T47D (cell line): ENCODE results near the gene HTR3B.
A peak's percentile ranks its signal among the peaks of the same experiment; 100 is the strongest.
"Not testable (repeated sequence)": the region's sequence is repeated elsewhere in the genome, so short reads cannot be mapped to it uniquely, and the experiment has no call there.

Source experiments
- DNase-seq, 2 experiments: peaks; one replicate each; pipeline versions ENCODE4 v3.0.0 to v3.0.0-alpha.2; 2011 to 2012; ENCODE audit warnings: low read depth in 1 of 2, low spot score in 1 of 2
- JUND ChIP-seq: IDR thresholded peaks from 2 replicates; pipeline ENCODE4 v1.6.1; 2012; ENCODE audit warnings: low read depth
- in situ Hi-C: cut with HindIII; loops from 2 replicates; pipeline ENCODE4 v1.10.0; 2016; ENCODE audit warnings: low sequenced_read_pairs, low pct_unique_long_range_greater_than_20kb

The HTR3B gene

DNA sequence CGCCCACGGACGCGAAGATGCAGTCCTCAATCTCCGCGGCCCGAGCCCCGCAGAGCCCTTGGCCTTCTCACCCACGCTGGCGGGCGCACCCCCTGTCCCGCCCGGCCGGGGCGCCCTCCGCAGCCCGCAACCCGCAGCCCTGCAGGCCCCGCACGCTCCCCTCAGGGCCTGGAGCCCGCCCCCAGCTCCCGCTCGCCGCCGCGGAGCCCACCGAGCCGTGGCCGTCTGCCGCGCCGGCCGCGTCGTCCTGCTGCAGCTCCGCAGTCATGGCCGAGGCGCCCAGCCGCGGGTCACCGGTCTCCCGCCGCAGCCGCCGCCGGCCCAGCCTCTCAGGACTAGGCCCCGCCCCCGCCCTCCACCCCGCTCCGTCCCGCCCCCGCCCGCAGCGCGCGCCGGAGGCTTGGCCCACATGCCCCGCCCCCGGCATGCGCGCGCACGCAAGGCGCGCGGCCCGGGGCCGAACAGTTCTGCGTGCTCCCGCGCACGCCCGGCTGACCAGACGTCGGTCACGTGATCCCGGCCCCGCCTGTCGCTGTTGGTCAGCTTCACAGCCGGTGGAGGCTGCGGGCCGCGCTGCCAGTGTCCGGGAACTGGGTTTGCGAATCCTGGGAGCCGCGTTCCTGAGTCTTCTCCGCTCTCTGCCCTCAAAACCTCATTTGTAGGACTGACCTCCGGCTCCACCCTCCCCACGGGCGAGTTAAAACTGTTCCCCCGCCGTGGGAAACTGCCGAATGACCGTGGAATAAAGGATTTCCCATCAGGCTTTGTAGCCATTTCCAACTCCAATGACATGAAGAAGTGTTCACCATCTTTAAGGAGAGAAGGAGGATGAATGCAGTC, 29.1 kb upstream of the HTR3B start, which contains the start of gene USP28:
TSS of gene USP28 (minus strand) at position 339 of the 840 bp plus-strand sequence. CDS start at position 268, 71 bp downstream.
- in situ Hi-C loops, result no loop called here
- DNase-seq, result peak; percentile 98
- no peak for TF ChIP-seq JUND

DNA sequence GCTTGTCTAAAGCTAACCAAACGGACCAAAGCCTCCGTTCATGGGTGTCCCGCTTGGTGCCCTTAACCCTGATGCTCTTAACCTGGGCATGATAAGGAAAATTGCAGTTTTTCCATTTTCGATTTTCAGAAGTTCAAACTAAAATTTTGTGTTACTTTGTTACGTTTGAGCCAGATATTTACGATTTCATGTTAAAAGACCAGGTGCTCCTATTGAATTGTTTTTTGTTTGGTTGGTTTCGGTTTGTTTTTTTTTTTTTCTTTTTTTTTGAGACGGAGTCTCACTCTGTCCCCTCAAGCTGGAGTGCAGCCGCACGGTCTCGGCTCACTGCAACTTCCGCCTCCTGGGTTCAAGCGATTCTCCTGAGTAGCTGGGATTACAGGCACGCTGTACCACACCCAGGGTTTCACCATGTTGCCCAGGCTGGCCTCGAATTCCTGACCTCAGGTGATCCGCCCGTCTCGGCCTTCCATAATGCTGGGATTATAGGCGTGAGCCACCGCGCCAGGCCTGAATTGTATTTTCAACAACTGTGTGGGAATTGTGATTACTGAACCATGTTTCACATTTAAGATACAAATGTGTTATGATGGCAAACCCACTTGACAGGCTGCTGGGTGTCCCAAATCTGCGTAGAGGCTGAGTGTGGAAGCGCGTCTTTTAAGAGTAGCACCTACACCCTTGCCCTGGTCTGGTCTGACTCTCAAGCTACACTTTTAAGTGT, 28.4 kb upstream of the HTR3B start:
- TF ChIP-seq JUND, result no peak
- DNase-seq, result no peak
- in situ Hi-C loops, result no loop called here

DNA sequence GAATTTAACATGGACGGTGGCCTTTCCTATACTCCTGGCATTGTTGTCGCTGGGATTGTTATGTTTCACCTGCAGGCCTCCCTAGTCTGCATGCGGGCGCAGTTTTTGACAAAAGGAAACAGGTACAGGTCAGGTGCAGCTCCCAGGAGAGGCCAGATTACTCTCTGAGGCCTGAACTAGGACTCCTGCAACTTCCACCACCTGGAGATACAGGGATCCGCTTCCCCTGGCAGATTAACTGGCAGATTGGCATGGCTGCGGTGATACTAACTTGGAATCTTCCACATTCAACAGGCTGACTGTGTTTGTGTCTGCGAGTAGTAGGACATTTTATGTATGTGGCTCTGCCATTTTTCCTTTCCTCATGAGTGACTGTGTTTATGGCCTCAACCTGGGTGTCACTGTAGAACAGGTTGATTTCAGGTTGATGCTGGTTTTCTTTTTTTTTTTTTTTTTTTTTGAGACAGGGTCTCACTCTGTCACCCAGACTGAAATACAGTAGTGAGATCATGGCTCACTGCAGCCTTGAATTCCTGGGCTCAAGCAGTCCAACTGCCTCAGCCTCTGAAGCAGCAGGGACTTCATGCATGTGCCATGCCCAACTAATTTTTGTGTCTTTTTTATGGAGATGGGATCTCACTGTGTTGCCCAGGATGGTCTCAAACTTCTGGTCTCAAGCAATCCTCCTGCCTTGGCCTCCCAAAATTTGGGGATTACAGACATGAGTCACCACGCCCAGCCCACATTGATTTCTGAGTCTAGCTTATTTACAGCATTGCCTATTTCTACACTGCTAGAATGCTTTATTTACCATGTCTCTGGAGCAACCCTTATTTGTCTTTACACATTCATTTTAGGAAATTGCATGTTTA, 27.6 kb upstream of the HTR3B start:
- in situ Hi-C loops, result no loop called here
- TF ChIP-seq JUND, result no peak
- DNase-seq, result no peak

DNA sequence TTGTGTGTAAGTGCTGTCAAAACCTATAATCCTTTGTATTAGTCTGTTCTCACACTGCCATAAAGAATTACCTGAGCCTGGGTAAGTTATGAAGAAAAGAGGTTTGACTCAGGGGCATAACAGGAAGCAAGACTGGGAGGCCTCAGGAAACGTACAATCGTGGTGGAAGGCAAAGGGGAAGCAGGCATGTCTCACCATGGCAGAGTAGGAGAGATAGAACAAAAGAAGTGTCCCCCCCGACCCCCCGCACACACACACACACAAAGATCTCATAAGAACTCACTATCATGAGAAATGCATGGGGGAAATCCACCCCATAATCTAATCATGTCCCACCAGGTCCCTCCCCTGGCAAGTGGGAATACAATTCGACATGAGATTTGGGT, 26.9 kb upstream of the HTR3B start:
- no peak for DNase-seq
- in situ Hi-C loops, result no loop called here
- TF ChIP-seq JUND, result no peak

DNA sequence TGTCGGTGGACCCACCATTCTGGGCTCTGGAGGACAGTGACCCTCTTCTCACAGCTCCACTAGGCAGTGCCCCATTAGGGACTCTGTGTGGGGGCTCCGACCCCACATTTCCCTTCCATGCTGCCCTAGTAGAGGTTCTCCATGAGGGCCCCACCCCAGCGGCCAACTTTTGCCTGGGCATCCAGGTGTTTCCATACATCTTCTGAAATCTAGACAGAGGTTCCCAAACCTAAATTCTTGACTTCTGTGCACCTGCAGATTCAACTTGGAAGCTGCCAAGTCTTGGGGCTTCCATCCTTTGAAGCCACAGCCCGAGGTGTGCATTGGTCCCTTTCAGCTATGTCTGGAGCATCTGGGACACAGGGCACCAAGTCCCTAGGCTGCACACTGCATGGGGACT, 25.1 kb upstream of the HTR3B start:
- DNase-seq, in situ Hi-C loops: not testable (repeated sequence)

DNA sequence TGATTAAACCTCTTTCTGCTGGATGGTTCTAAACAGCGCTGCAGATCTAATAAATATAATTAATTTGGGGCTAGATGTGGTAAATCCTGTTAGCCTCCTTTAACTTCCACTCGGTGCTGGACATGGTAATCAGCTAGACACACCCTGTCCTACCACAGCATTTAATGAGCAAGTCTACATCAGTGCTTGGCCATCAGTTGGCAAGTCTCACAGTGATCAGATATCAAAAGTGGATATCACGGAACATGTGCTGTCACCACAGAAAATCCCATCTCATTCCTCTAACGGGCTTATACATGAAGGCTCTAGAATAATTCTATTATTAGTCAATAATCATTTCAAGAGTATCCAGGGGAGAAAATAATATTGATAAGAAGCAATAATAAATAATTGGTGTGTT, 23.6 kb upstream of the HTR3B start:
- TF ChIP-seq JUND, result no peak
- in situ Hi-C loops, result no loop called here
- no peak for DNase-seq

DNA sequence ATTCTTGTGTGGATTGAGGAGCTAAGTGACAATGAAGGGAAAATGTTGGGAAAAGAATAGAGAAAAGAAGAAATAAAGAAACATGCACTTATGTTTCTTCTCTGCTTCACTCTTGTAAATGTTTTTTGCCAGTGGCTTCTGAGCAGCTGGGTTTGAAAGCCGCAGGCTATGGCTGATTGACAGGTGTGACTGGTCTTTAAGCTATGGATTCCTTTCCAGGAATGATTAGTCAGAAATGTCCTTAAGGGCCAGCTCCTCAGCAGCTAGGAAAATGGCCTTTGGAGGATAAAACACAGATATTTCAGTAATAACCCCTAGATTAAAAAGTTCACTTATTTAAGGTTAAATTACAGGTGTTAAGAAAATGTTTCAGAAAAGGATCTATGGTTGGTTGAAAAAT, 22.7 kb upstream of the HTR3B start:
- in situ Hi-C loops, result no loop called here
- TF ChIP-seq JUND, result no peak
- DNase-seq, result peak in 1 of 2 experiments; percentile 36

DNA sequence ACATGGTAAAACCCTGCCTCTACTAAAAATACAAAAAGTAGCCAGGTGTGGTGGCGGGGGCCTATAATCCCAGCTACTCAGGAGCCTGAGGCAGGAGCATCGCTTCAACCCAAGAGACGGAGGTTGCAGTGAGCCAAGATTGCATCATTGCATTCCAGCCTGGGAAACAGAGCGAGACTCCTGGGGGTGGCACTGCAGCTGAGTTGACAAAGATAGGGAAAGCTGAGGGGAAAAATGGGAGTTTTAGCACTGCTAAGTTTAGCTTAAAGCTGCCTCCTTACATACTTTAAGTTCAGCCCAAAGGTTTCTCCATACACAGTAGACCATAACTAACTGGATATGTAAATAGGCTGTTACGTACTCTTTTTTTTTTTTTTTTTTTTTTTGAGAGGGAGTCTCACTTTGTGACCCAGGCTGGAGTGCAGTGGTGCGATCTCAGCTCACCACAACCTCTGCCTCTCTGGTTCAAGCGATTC, 20.2 kb upstream of the HTR3B start:
- in situ Hi-C loops, result no loop called here
- TF ChIP-seq JUND, result no peak
- DNase-seq, result peak in 1 of 2 experiments; percentile 20

DNA sequence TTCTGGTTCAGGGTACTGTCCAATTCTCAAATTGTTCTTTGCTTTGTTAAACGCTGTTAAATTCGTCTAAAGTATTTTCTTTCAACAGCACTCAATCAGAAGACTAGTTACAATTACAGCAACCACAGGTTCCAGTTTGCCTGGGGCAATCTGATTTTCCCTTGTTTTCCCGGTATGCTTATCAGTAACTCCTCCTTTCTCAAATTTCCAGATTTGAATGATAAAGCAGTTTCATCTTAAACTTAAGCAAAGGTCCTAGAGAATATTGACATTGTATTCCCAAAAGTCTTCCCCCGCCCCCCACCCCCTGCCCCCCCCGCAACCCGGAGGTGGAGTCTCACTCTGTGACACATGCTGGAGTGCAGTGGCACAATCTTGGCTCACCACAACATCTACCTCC, 18.7 kb upstream of the HTR3B start:
- peak in 1 of 2 experiments; percentile 26 for DNase-seq
- in situ Hi-C loops, result no loop called here
- TF ChIP-seq JUND, result no peak

DNA sequence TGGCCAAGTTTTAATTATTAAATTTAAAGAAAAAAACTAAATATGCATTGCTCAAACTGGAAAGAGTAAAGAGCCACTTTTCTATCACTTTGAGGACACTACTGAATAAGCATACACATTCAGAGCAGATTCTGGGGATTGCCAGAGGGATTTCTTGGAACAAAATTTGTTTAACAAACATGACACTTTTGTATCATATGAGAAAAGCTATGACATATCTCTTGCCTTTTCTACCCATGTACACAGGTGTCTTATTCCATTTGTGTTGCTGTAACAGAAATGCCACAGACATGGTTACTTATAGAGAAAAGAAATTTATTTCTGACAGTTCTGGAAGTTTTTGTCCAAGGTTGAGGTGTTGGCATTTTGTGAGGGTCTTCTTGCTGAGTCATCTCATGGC, 15.7 kb upstream of the HTR3B start:
- DNase-seq, result no peak
- in situ Hi-C loops, result no loop called here
- no peak for TF ChIP-seq JUND

DNA sequence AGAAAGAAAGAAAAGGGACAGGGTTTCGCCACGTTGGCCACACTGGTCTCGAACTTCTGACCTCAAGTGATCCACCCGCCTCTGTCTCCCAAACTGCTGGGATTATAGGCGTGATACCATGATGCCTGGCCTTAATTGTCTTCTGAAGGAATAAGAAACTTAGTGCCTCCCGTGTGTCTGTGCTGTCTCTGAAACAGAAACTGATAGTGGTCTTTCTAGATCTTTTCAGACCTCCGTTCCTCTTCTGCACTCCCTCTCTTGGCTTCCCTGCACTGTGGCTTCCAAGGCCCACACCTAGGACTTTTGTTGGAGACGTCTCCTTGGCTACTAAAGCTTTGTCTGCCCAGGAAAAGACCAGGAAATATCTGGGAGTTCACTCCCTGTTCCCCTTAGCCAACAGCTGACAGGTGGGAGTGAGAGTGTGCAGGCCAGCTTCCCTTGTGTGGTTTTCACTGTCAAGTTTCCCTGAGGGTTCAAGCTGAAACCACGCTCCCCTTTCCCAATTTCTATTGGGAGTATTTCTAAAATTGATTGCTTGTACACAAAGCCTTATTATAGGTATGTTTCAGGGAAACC, 10.1 kb upstream of the HTR3B start:
- TF ChIP-seq JUND, result no peak
- DNase-seq, result no peak
- in situ Hi-C loops, result no loop called here
